HG03175 (cell line): ENCODE measurements around the gene CEBPB.
"Not testable (repeated sequence)": the region's sequence is repeated elsewhere in the genome, so short reads cannot be mapped to it uniquely, and the experiment has no call there.

Experiments used
- ATAC-seq: cut with Tn5 transposase; IDR thresholded peaks from one replicate; pipeline ENCODE4 v1.9.1; 2021; ENCODE audit warnings: mild to moderate bottlenecking, moderate library complexity; ENCODE audit not compliant: unreplicated experiment

Gene CEBPB

GRCh38 chr20:50192364-50193198 is 2.0 kb downstream of the CEBPB start:
- no peak for ATAC-seq

DNA sequence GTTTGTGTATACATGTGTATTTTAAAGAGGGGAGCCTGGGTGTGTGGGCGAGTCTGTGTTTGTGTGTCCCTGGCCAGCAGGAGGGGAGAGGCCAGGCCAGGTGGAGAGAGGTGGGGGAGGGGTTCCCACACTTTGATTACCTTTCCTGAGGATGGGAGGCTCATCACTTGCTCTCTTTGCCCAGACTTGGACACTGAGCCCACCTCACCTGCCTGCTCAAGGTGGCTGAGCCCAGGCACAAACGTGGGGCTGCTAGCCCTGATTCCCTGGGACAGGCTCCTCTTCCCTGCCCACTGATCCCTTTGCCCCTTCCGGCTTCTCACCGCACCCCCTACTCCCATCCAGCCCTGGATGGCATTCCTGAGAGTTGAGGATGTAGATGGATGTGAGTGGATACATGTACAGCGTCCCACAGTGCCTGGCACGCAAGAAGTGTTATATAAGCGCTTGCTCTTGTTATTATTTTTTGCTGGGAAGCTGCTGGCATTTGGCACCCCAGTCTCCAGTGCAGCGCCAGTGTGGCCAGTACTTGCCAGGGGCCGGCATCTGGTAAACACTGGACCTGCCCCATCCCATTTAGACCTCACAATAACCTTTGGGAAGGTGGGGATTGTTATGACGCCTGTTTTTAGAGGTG is 2.7 kb downstream of the CEBPB start:
- ATAC-seq: no peak

DNA sequence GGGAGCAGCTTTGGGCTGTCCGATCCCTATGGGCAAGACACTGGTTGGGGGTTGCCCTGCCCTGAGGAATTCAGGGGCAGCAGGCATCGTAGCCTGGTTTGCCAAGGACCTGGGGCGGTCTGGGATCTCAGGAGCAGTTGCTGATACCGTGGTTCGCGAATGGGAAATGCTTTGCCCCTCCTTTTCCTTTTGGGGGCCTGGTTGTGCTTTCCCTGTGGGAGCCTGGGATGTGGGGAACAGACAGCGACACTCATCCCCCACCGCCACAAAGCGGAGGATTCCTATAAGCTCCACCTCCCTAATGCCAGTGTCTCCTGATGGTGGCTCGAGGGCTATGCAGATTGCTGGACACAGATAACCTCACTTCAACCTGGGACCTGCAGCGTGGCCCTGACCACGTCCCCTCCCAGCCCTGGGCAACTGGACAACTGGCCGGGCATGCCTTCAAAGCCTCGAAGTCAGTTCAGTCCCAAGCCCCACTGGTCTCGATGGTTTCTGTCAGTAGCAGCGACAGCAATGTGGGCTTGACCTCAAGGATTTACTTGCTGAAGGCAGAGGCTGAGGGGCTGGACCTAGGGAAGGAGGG is 3.3 kb downstream of the CEBPB start:
- ATAC-seq: no peak

GRCh38 chr20:50194422-50194830 is 3.8 kb downstream of the CEBPB start:
- no peak for ATAC-seq

DNA sequence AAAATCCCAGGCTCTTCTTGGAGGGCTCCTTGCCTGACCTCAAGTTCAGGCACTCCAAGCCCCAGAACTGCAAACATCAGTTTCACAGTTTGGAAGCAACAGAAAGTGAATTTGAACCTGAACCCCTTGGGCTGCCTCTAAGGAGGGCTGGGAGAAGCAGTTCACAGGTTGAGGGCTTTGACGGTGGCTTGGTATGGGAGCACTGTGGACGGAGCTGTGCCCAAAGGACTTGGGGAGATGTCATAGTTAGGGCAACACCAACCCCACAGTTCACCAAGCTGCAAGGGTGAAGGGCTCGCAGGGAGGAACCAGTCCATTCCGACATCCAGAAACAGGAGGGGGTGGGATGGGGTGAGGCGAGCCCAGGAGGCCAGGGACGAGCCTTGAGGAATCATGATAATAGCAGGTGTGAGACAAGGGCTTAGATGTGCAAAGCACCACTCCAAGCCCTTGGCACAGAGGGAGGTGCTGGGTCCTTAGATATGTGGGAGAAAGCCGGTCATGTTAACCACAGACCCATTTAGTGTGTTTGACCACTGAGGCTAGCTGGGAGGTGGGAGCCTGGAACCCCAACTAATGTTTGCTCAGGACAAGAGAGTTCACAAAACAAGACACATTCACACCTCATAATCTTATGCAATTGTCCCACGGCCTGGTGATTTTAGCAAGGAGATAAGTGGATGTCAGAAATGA is 4.3 kb downstream of the CEBPB start:
- ATAC-seq: no peak

DNA sequence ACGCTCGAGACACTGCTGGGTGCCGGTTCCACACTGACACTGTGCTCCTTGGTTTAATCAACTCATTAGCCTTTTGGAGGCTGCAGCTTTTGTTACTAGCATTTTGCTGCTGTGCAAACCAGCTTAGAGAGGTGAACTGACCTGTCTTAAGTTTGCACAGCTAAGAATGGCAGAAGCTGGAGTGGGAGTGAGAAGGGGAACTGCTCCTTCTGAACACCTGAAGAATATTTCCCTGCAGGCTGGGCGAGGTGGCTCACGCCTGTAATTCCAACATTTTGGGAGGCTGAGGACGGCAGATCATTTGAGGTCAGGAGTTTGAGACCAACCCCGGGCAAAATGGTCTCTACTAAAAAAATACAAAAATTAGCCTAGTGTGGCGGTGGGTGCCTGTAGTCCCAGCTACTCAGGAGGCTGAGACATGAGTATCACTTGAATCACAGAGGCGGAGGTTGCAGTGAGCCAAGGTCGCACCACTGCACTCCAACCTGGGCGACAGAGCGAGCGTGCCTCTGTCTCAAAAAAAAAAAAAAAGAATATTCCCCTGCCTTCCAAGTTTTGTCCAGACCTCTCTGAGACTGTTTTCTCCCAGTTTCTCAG is 5.0 kb downstream of the CEBPB start:
- no peak for ATAC-seq

- ATAC-seq: no peak
These were observed 5.6 kb downstream of the CEBPB start for GRCh38 chr20:50196248-50196647.

DNA sequence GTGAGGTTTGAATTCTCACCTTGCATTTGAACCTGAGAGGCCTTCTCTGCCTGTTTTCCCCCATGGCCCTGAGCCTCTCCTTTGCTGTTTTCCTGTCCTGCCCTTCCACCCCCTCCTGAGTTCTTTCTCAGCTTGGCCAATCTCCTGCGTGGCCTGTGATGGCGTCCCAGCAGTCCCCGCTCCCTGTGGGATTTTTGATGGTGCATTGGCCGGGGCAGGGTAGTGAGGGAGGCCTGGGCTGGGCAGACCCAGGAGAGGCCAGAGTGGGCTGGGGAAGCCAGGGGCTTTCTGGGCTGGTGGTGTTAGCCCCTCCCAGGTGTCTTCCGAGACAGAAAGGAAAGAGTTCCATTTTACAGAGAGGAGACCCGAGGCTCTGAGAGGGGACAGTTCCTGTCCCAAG is 6.3 kb downstream of the CEBPB start:
- no peak for ATAC-seq

DNA sequence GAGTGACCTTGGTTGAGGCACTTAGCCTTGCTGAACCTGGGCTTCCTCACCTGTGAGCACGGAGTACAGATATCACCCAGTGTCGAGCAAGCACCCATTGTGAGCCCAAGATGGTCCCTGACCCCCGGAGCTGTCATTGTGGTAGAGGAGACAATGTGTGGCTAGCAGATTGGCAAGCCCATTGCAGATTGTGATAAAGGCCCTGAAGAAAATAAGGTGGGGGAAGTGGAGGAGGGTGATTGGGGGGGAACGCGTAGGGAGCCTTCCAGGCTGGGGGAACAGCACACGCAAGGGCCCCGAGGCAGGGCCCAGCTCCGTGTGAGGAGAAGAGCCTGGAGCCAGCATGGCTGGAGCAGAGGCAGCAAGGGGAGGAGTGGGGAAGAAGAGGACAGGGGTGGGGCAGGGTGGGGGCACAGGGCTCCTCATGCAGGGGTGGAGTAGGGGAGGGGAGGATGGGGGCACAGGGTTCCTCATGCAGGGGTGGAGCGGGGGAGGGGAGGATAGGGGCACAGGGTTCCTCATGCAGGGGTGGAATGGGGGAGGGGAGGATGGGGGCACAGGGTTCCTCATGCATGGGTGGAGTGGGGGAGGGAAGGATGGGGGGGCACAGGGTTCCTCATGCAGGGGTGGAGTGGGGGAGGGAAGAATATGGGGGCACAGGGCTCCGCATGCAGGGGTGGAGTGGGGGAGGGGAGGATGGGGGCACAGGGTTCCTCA is 7.0 kb downstream of the CEBPB start:
- no peak for ATAC-seq

GRCh38 chr20:50198180-50198666 is 7.6 kb downstream of the CEBPB start:
- no peak for ATAC-seq

DNA sequence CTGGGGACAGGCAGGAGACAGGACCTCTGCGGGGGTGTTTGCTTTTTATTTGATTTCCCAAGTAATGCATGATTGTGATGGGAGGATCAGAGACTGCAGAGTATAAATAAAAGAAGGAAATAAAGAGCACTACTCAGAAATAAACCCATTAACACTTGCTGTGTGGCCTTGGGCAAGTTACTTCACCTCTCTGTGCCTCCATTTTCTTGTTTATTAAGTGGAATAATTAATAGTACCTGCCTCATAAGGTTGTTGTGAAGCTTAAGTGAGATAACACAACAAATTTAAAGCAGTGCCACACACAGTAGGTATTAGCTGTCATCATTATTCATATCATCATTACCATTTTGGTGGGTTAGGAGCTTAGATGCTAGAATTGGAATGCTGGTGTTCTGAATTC is 8.1 kb downstream of the CEBPB start:
- ATAC-seq: no peak

DNA sequence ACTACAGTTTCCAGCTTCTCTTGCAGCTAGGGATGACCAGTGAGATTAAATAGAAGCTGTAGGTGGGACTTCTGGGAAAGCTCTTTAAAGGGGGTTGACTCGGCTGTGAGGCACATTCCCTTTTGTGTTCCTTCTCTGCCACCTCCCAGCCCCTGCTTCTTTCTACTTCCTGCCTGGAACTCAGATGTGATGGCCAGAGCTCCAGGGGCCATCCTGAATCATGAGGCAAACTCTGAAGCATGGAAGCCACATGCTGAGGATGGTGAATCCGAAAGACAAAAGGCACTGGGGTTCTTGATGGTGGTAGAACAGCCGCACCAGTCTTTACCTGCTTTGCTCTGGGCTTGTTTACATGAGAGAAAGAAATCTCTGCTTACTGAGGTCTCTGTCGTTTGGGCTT is 9.1 kb downstream of the CEBPB start:
- ATAC-seq: no peak

GRCh38 chr20:50200482-50201104 is 10.0 kb downstream of the CEBPB start:
- ATAC-seq: no peak

DNA sequence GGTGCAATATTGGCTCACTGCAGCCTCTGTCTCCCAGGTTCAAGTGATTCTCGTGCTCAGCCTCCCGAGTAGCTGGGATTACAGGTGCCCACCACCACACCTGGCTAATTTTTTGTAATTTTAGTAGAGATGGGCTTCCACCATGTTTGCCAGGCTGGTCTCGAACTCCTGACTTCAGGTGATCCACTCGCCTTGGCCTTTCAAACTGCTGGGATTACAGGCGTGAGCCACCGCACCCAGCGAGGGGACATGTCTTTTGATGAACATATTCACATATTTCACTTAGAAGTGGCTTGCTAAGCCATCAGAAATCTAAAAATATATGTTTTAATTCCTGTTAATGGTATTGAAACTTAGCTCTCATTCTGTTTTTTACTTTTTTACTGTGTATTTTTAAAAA is 11.1 kb downstream of the CEBPB start:
- not testable (repeated sequence) for ATAC-seq

- ATAC-seq: no peak
These were observed 12.0 kb downstream of the CEBPB start for GRCh38 chr20:50202677-50203076.

DNA sequence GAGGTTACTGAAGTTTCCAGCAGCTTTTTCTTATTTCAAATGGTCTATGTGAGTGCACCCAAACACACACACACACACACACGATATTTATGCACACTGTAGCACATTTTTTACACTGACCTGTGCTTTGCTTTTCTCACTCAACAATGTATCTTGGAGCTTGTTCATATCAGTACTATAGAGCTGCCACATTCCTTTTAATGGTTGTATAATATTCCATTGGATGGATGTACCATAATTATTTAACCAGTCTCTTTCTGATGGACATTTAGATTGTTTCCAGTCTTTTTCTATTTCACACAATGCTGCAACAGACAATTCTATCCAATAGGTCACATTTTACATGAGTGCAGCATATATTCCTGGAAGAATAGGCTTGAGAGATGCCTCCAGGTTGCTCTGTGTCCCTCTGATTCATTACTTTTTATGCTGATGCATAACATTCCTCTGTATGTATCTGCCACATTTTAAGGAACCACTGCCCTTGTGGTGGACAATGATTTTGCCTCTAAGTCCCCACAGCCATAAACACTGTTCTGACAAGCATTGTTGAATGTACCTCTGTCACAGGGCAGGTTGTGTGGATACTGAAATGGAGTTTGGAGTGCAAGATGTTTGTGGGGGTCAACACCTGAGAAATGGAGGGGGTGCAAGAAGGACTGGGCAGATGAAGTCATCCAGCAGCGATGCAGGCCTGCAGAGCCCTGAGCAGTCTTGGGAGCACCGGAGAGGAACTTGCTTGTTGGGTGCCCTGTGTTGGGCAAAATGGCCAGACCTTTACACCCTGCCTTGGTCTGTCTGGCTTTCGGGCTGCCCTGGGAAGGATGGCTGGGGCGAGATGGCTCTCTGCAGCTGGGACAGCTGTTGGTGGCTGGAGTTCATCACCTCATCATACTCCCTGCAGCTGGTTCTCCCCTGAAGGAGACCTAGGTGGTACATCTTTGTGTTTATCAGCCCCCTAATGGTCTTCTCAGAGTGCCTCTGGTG is 13.6 kb downstream of the CEBPB start:
- ATAC-seq: no peak

DNA sequence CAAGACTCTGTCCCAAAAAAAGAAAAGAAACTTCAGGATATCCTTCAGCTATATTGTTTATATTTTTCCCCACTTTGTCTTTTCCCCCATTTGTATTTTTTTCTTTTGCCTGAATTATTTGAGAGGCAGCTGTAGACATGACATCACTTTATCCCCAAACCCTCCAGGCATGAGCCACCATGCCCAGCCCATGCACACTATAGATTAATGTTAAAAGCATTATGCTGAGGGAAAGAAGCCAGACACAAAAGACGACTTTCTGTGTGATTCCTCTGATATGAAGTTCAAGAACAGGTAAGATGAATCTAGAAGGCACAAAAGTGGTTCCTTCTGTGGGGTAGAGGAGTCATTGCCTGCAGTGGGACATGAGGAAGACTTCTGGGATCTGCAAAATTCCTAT is 16.4 kb downstream of the CEBPB start:
- ATAC-seq: no peak

- ATAC-seq: no peak
These were observed 17.5 kb downstream of the CEBPB start for GRCh38 chr20:50208085-50208491.

DNA sequence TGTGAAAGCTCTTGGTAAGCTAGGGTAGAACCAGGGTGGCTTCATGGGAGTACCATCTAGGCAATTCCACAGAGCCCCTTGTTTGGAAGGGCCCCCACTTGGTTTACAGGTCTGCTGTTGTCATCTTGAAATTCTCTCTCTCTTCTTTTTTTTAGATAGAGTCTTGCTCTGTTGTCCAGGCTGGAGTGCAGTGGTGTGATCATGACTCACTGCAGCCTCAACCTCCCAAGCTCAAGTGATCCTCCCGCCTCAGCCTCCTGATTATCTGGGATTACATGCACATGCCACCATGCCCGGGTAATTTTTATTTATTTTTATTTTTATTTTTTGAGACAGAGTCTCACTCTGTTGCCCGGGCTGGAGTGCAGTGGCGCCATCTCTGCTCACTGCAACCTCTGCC is 18.2 kb downstream of the CEBPB start:
- not testable (repeated sequence) for ATAC-seq
